Stimulated activated CD8-positive, alpha-beta memory T cell treated with anti-CD3 and anti-CD28 coated beads, Interleukin-7, amount 100 ng/mL, for 4 hours (primary cell): ENCODE results near the gene ANKRD49.
A peak's percentile ranks its signal among the peaks of the same experiment; 100 is the strongest.

ENCODE experiments used
- DNase-seq, 2 donors: peaks; one replicate each; pipeline ENCODE4 v3.0.0-alpha.2; 2020; ENCODE audit warnings: low read depth in 2 of 2

The ANKRD49 gene

DNA sequence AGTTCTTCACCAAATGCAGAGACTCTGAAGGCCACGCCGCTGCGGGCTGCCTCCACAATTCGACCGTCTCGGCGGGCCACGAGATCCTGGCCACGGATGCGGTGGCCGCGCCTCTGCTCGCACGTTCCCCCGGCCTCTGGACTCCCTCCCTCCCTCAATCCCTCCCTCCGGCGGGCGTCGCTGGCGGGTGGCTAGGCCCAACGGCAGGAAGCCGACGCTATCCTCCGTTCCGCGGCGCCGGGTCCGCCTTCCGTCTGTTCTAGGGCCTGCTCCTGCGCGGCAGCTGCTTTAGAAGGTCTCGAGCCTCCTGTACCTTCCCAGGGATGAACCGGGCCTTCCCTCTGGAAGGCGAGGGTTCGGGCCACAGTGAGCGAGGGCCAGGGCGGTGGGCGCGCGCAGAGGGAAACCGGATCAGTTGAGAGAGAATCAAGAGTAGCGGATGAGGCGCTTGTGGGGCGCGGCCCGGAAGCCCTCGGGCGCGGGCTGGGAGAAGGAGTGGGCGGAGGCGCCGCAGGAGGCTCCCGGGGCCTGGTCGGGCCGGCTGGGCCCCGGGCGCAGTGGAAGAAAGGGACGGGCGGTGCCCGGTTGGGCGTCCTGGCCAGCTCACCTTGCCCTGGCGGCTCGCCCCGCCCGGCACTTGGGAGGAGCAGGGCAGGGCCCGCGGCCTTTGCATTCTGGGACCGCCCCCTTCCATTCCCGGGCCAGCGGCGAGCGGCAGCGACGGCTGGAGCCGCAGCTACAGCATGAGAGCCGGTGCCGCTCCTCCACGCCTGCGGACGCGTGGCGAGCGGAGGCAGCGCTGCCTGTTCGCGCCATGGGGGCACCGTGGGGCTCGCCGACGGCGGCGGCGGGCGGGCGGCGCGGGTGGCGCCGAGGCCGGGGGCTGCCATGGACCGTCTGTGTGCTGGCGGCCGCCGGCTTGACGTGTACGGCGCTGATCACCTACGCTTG lies 50.2 kb downstream of the ANKRD49 start, which contains the start of gene FUT4:
Gene FUT4 (plus strand): TSS at position 227 of the 951 bp plus-strand sequence. CDS start 213 bp downstream, at position 440.
- DNase-seq, result peak; percentile 30 to 58

DNA sequence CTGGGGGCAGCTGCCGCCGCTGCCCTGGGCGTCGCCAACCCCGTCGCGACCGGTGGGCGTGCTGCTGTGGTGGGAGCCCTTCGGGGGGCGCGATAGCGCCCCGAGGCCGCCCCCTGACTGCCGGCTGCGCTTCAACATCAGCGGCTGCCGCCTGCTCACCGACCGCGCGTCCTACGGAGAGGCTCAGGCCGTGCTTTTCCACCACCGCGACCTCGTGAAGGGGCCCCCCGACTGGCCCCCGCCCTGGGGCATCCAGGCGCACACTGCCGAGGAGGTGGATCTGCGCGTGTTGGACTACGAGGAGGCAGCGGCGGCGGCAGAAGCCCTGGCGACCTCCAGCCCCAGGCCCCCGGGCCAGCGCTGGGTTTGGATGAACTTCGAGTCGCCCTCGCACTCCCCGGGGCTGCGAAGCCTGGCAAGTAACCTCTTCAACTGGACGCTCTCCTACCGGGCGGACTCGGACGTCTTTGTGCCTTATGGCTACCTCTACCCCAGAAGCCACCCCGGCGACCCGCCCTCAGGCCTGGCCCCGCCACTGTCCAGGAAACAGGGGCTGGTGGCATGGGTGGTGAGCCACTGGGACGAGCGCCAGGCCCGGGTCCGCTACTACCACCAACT lies 51.0 kb downstream of the ANKRD49 start:
- peak in 1 of 2 donors; percentile 32 for DNase-seq

DNA sequence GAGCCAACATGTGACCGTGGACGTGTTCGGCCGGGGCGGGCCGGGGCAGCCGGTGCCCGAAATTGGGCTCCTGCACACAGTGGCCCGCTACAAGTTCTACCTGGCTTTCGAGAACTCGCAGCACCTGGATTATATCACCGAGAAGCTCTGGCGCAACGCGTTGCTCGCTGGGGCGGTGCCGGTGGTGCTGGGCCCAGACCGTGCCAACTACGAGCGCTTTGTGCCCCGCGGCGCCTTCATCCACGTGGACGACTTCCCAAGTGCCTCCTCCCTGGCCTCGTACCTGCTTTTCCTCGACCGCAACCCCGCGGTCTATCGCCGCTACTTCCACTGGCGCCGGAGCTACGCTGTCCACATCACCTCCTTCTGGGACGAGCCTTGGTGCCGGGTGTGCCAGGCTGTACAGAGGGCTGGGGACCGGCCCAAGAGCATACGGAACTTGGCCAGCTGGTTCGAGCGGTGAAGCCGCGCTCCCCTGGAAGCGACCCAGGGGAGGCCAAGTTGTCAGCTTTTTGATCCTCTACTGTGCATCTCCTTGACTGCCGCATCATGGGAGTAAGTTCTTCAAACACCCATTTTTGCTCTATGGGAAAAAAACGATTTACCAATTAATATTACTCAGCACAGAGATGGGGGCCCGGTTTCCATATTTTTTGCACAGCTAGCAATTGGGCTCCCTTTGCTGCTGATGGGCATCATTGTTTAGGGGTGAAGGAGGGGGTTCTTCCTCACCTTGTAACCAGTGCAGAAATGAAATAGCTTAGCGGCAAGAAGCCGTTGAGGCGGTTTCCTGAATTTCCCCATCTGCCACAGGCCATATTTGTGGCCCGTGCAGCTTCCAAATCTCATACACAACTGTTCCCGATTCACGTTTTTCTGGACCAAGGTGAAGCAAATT lies 51.7 kb downstream of the ANKRD49 start:
- DNase-seq, result no peak

DNA sequence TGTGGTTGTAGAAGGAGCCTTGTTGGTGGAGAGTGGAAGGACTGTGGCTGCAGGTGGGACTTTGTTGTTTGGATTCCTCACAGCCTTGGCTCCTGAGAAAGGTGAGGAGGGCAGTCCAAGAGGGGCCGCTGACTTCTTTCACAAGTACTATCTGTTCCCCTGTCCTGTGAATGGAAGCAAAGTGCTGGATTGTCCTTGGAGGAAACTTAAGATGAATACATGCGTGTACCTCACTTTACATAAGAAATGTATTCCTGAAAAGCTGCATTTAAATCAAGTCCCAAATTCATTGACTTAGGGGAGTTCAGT lies 52.3 kb downstream of the ANKRD49 start:
- no peak for DNase-seq

DNA sequence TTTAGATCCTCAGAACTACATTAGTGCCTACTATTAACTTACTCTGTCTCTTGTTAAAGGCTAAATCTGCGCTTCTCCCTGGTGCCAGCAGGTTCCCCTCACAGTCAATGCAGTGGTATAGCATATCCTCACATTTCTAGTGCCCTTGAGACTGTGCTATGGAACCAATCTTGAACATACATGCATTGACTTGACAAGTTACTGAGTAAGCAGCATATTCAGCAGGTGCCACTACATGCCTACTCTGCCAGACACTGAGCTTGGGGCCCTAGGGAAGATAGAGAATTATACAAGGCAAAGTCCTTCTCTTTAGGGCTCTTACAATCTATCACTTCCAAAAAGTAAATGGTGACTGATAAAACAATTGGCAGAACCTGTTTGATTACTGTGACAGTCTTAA lies 53.1 kb downstream of the ANKRD49 start:
- no peak for DNase-seq

DNA sequence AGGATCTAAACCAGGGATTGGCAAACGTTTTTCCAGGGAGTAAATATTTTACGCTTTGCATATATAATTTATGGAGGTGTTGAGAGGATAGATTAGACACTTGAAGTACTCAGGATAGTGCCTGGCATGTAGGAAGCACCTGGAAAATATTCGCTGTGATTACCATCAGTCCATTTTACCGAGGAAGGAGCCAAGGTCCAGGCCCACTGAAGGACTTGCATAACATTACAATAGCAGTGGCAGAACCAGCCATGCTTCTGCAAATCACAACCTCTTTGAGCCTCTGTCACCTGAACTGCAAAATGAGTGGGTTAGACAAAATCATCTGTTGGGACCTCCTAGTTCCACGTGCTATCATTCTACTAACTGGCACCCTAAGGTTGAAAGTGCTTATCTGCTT lies 55.4 kb downstream of the ANKRD49 start:
- DNase-seq, result no peak
